HG02763 (cell line): ENCODE data around the gene TUT7.
A peak's percentile ranks its signal among the peaks of the same experiment; 100 is the strongest.
"Not testable (repeated sequence)": the region's sequence is repeated elsewhere in the genome, so short reads cannot be mapped to it uniquely, and the experiment has no call there.

Source experiments
- ATAC-seq: cut with Tn5 transposase; IDR thresholded peaks from one replicate; pipeline ENCODE4 v1.9.1; 2021; ENCODE audit warnings: mild to moderate bottlenecking, moderate library complexity; ENCODE audit not compliant: unreplicated experiment

The TUT7 gene

GRCh38 chr9:86312959-86313358 is 41.3 kb downstream of the TUT7 start:
- ATAC-seq: not testable (repeated sequence)

GRCh38 chr9:86308687-86309086 is 45.5 kb downstream of the TUT7 start:
- no peak for ATAC-seq

DNA sequence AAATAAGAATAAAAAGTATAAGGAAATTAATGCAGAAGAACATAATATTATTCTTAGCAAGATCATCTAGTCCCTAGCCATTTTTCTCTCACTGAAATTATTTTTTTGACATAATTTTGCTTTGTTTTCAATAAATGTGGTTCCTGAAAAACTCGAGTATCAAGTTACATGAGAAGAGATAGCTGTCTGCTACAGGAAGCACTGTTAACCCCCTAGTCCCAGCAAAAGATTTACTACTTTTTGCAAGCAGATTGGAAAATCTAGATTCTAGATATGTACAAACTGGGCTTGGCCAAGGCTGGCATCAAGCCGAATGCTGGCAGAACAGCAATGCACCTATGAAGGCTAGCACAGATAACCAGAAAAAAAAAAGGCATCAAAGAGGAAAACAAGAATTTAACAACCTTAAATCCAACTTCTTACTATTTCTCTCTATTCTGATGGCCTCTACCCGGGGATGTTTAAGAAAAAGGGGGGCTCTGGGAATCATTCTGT is 49.9 kb downstream of the TUT7 start:
- no peak for ATAC-seq

DNA sequence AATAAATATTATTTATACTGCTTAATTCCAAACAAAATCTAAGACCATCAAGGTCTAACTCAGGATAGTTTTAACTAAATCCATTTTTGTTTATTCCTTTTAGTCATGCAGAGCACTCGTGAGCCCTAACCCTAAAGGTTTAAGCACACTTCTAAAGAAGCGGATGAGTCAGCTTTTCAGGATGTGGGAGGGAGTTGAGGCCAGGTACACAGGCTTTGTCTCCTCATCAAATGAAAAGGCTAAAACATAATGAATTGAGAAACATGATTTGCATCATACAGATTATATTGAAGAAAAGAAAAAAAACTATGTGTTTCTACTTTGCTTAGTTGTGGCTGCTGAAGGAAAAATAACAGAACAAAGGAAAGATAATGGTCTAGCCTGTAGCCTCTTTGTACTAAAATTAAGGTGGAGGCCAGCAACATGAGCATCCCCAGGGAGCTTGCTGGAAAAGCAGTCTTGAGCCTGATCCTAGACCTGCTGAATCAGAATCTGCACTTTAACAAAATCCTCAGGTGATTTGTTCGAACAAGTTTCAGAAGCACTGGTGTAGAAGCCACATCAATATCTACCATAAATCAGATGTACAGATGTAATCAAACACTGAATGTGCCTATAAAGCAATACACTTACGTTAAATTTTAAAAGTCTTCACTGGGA is 50.8 kb downstream of the TUT7 start:
- ATAC-seq: no peak

DNA sequence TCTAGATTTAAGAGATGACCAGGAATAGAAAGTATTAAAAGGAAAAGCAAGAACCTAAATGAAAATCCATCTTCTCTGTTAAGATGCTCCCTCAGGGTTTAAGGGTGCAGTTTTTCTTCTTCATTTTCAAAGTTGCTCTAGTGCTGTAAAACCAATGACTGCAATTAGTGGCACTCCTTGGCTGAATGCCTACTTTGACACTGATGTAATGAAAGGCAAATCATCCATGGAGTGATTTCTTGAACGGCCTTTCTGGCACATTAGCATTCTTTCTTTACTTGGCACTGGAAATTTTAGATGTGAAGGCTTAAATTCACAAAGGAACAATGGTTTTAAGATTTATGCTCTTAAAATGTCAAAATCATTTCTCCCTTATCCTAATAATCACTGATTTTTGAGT is 52.5 kb downstream of the TUT7 start:
- no peak for ATAC-seq

DNA sequence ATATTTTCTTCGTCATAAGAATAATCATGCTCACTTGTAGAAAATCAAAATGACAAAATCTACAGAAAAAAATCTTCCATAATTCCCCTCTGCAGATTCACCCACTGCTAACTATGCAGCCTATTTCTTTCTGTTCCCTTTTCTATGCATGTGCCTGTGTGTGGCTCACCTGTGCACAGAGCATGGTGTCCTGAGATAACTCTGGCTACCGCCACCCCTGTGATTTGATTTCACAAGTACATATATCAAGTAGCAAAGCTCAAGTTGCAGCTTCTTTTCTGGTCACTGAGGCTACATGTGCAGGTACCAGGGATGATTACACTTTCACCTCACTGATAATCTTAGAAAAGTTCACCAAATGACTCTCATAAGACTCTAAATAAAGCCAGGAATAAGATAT is 53.5 kb downstream of the TUT7 start:
- ATAC-seq: no peak

- ATAC-seq: no peak
Measured at GRCh38 chr9:86298873-86299272, 55.3 kb downstream of the TUT7 start.

DNA sequence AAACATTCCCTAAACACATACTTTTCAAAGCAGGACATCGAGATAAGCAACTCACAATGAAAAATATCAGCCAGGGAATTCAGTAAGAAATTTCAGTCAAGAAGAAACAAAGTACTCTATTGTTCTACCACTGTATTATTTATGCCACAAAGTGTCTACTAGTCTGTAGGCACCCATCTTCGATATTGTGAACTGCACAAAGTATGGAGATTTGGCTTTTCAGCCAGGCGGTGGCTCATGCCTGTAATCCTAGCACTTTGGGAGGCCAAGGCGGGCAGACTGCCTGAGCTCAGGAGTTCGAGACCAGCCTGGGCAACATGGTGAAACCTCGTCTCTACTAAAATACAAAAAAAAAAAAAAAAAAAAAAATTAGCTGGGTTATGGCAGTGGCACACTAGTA is 63.9 kb downstream of the TUT7 start:
- ATAC-seq: not testable (repeated sequence)

DNA sequence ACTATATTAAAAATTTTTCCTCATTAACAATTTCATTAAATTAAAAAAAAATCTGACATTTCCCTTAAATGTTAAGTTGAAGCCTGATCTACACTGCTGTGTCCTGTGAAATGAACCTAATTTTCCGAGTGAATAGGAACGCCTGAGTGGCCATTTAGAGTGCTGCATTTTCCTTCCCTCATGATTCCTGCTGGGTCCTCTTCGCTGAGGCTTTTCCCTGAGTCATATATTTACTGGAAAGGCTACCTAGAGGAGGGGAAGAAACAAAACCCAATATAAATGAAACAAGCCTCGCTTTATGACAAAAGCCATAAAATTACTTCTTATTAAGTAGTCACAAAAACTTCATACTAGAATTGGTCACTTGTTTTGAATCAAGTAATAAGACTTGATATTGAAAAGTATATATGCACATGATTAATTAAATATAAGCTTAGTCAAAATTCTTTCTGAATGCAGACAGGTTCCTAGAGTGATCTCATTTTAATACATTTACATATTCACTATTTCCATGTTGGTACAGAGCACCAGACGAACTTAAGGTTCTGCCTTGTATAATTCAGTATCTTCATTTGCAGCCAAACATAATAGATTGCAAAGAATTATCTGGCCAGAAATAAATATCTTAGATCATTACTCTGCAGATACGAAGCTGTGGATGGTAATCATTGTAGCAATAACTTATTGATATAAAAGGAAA is 65.6 kb downstream of the TUT7 start:
- ATAC-seq: no peak

- ATAC-seq: no peak
Measured at GRCh38 chr9:86287013-86287412, 67.2 kb downstream of the TUT7 start.

- no peak for ATAC-seq
Measured at GRCh38 chr9:86286278-86286677, 67.9 kb downstream of the TUT7 start.

- ATAC-seq: no peak
Measured at GRCh38 chr9:86285261-86285660, 68.9 kb downstream of the TUT7 start.

DNA sequence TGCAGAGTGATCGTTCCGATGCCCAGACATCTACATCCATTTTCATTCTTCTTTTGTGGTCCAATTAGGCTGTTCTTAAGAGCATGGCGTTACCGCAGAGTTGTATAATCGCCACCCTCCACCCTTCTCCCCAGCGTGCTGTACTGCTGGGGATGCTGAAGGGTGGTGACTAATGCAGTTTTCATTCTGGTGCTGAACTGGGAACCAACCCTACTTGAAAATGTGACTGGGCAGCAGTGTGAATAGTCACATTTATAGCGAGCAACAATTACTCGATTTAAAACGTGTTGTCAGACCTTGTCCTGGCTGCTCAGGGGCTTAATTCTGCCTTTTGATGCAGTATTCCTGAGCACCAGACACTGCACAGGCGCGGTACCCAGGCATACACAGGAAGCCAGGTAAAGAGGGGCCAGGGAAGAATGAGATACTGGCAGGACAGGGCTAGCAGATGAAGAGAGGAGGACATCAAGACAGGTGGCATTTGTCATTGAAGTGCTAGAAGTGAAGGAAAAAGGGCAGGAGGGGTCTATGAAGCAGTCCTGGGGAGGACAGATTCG is 71.2 kb downstream of the TUT7 start:
- peak; percentile 12 for ATAC-seq

GRCh38 chr9:86282077-86282978 is 71.9 kb downstream of the TUT7 start, which contains the start of gene ISCA1:
TSS of gene ISCA1 (minus strand) at chr9:86282538. CDS start at chr9:86282458, 80 bp downstream.
- peak; percentile 87 for ATAC-seq

GRCh38 chr9:86281593-86282076 is 72.6 kb downstream of the TUT7 start:
- peak; percentile 1 for ATAC-seq

DNA sequence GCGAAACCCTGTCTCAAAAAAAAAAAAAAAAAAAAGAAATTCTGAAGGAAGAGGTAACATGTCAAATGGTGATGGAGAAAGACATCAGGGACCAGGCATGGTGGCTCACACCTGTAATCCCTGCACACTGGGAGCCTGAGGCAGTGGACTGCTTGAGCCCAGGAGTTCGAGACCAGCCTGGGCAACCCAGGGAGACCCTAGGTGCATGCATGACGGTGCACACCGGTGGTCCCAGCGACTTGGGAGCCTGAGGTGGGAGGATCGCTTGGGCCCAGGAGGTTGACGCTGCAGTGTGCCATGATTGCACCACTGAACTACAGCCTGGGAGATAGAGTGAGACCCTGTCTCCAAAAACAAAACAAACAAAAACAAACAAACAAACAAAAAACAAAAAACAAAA is 73.6 kb downstream of the TUT7 start:
- no peak for ATAC-seq

DNA sequence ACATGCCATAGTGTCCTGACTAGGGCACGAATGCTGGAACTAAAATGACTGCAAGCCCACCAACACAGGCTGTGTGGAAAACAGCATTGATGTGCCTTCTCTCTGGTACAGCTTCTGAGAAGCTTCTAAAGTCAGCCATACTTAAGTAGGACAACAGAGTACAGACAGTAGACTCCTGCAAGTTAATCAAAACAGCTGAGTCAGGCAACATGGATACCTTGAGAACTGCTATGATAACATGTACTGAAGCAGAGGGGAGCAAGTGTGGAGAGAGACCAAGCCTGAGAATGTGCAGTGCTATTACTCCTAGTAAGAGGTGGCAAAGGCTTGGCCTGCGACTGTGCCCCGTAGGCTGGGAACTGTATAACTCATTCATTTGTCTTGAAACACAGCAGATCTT is 74.4 kb downstream of the TUT7 start:
- no peak for ATAC-seq

DNA sequence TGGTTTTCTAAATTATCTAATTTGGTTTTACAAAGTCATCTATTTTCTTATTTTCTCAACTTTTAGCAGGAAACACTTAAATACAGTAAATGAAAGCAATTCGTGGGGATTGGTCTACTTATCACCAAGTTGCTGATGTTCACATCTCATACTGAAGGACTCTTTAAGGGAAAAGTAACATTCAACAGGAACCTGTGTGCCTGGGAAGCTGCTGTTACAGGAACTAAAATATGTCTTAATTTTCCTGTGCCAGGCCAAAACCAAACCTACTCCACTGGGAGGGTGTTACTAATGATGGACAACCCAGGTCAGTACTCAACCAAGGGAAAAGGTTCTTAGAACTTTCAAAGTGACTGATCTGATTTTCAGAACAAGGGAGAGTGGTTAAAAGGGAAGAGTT is 77.1 kb downstream of the TUT7 start:
- ATAC-seq: no peak

GRCh38 chr9:86275962-86276361 is 78.2 kb downstream of the TUT7 start:
- ATAC-seq: no peak

- ATAC-seq: no peak
Measured at GRCh38 chr9:86274821-86275643, 79.2 kb downstream of the TUT7 start.
